HG03442 (cell line): Measurements from ENCODE around the gene TMEM125.

Experiments
- ATAC-seq: cut with Tn5 transposase; IDR thresholded peaks from one replicate; pipeline ENCODE4 v1.9.1; 2021; ENCODE audit warnings: mild to moderate bottlenecking, moderate library complexity; ENCODE audit not compliant: unreplicated experiment

Gene TMEM125

GRCh38 chr1:43288785-43289706, 19.3 kb downstream of the TMEM125 start:
- ATAC-seq: no peak

- no peak for ATAC-seq
These were observed 22.4 kb downstream of the TMEM125 start for GRCh38 chr1:43292216-43292615.

- no peak for ATAC-seq
These were observed 22.9 kb downstream of the TMEM125 start for GRCh38 chr1:43292679-43293078.

GRCh38 chr1:43293176-43293575, 23.4 kb downstream of the TMEM125 start:
- no peak for ATAC-seq

- ATAC-seq: no peak
These were observed 24.3 kb downstream of the TMEM125 start for GRCh38 chr1:43293896-43294760.

- no peak for ATAC-seq
These were observed 25.0 kb downstream of the TMEM125 start for GRCh38 chr1:43294761-43295160.

- ATAC-seq: no peak
These were observed 26.4 kb downstream of the TMEM125 start for GRCh38 chr1:43296207-43296606.

- no peak for ATAC-seq
These were observed 28.3 kb downstream of the TMEM125 start for GRCh38 chr1:43298055-43298454.

- ATAC-seq: no peak
These were observed 29.3 kb downstream of the TMEM125 start for GRCh38 chr1:43299101-43299500.

- no peak for ATAC-seq
These were observed 30.8 kb downstream of the TMEM125 start, which contains the start of gene TIE1 for GRCh38 chr1:43300378-43301094. Gene TIE1 (plus strand): TSS chr1:43300982. CDS start chr1:43301072, 90 bp downstream.

- no peak for ATAC-seq
These were observed 32.4 kb downstream of the TMEM125 start for GRCh38 chr1:43302201-43302600.

- no peak for ATAC-seq
These were observed 33.1 kb downstream of the TMEM125 start for GRCh38 chr1:43302721-43303470.

GRCh38 chr1:43303471-43304313, 33.9 kb downstream of the TMEM125 start:
- ATAC-seq: no peak

GRCh38 chr1:43304314-43304681, 34.5 kb downstream of the TMEM125 start:
- ATAC-seq: no peak

- no peak for ATAC-seq
These were observed 35.1 kb downstream of the TMEM125 start for GRCh38 chr1:43304771-43305300.

- no peak for ATAC-seq
These were observed 35.7 kb downstream of the TMEM125 start for GRCh38 chr1:43305461-43305860.

- ATAC-seq: no peak
These were observed 36.3 kb downstream of the TMEM125 start for GRCh38 chr1:43305926-43306687.

- no peak for ATAC-seq
These were observed 37.1 kb downstream of the TMEM125 start for GRCh38 chr1:43306688-43307457.
